HepG2 (cell line): ENCODE measurements around the gene DOP1B. TPM values are rescaled to one million over a fixed set of nuclear protein-coding genes. Genes with fewer than 3 reads are reported as not detected.
A peak's percentile ranks its signal among the peaks of the same experiment; 100 is the strongest.

ENCODE experiments used
- ATAC-seq: fragments of 200-7000 bp; cut with Tn5 transposase; 3 replicates; pipeline ENCODE4 v1.9.1; 2020; ENCODE audit warnings: mild to moderate bottlenecking, moderate library complexity
- BruUV-seq: library from RNA; stranded (reverse); fragments of 400-500 nt; replicated peaks from 2 replicates; lab custom pipeline; 2021; lab: Mats Ljungman, UMichigan
- CTCF ChIA-PET: fragments of 300-600 bp; formaldehyde crosslinking; extraction: SDS; loops from one replicate; lab custom pipeline; 2021; ENCODE audit warnings: low total read pairs, inconsistent platforms, low intra/inter-chr PET ratio; lab: Yijun Ruan, JAX
- POLR2A ChIA-PET: fragments of 350-600 bp; sonication (Branson Sonifier 250); formaldehyde crosslinking; loops from one replicate; lab custom pipeline; 2020; ENCODE audit warnings: antibody characterized with exemption, inconsistent platforms; lab: Yijun Ruan, JAX
- DNase-seq: peaks from one replicate; pipeline ENCODE4 v3.0.0-alpha.2; 2015; ENCODE audit warnings: low spot score
- FAIRE-seq: peaks from 3 replicates; lab custom pipeline; 2011; peaks lifted over from hg19 to GRCh38; lab: Jason Lieb, UNC
- H2AFZ ChIP-seq: one replicate; pipeline ENCODE4 v1.6.1; 2011; ENCODE audit warnings: low read length, inconsistent platforms
- H3K27ac ChIP-seq: fragments of 300-600 bp; 3 replicates; pipeline ENCODE4 v1.8.0; 2011; ENCODE audit warnings: mixed run types, mild to moderate bottlenecking, mixed read lengths, low read length, inconsistent platforms; ENCODE audit not compliant: insufficient read depth; ENCODE audit errors: extremely low read length
- H3K27me3 ChIP-seq, 2 experiments: fragments of 200-600 bp in 1 of 2; 2 replicates in 1 of 2; 3 replicates in 1 of 2; pipeline versions ENCODE4 v1.6.0 to v1.8.0; 2011; ENCODE audit warnings: low read length in 2 of 2, mild to moderate bottlenecking in 2 of 2, moderate library complexity in 2 of 2, inconsistent platforms in 1 of 2; ENCODE audit not compliant: insufficient read depth in 2 of 2, control insufficient read depth in 1 of 2
- H3K36me3 ChIP-seq, 2 experiments: fragments of 200-600 bp in 1 of 2; replicated peaks in 1 of 2; 2 replicates in 1 of 2; 3 replicates in 1 of 2; pipeline versions ENCODE4 v1.5.1 to v1.8.0; 2011; ENCODE audit warnings: low read length in 2 of 2, inconsistent platforms in 1 of 2; ENCODE audit not compliant: insufficient read depth in 2 of 2, control insufficient read depth in 1 of 2
- H3K4me1 ChIP-seq: 2 replicates; pipeline ENCODE4 v1.5.1; 2012; ENCODE audit warnings: low read length, inconsistent platforms; ENCODE audit not compliant: insufficient read depth
- H3K4me2 ChIP-seq: 2 replicates; pipeline ENCODE4 v1.6.0; 2011; ENCODE audit warnings: low read depth, low read length, inconsistent platforms
- H3K4me3 ChIP-seq, 3 experiments: fragments of 200-600 bp in 1 of 3; sonication (generic), shearing (Covaris generic) in 1 of 3; replicated peaks in 1 of 3; 2 replicates each; pipeline ENCODE4 v1.5.1; 2011 to 2016; ENCODE audit warnings: low read length in 3 of 3, inconsistent platforms in 2 of 3, low read depth in 2 of 3, mild to moderate bottlenecking in 2 of 3, control low read depth in 1 of 3, mixed read lengths in 1 of 3; ENCODE audit not compliant: insufficient read depth in 1 of 3
- H3K79me2 ChIP-seq: one replicate; pipeline ENCODE4 v1.6.1; 2011; ENCODE audit warnings: low read length, inconsistent platforms; ENCODE audit not compliant: insufficient read depth
- H3K9ac ChIP-seq: 2 replicates; pipeline ENCODE4 v1.6.0; 2011; ENCODE audit warnings: mild to moderate bottlenecking, low read depth, low read length, inconsistent platforms; ENCODE audit not compliant: insufficient read depth
- H3K9me3 ChIP-seq: 2 replicates; pipeline ENCODE4 v1.5.1; 2012; ENCODE audit warnings: mild to moderate bottlenecking, low read length
- H4K20me1 ChIP-seq: 2 replicates; pipeline ENCODE4 v1.6.0; 2011; ENCODE audit warnings: inconsistent platforms, mild to moderate bottlenecking, low read length, moderate library complexity; ENCODE audit not compliant: insufficient read depth
- ATF2 ChIP-seq: sonication (generic); formaldehyde crosslinking; IDR thresholded peaks from 2 replicates; pipeline ENCODE4 v1.4.0; 2020; ENCODE audit warnings: missing genetic modification reagents
- EP300 ChIP-seq, 3 experiments: sonication (generic) in 1 of 3; formaldehyde crosslinking in 1 of 3; IDR thresholded peaks; 2 replicates each; pipeline versions ENCODE4 v1.5.1 to v1.6.1; 2011 to 2020; ENCODE audit warnings: low read depth in 2 of 3, low read length in 2 of 3, borderline replicate concordance in 1 of 3, improper control_type of control experiment in 1 of 3, mild to moderate bottlenecking in 1 of 3, missing genetic modification reagents in 1 of 3, moderate library complexity in 1 of 3
- KLF11 ChIP-seq: IDR thresholded peaks from 2 replicates; pipeline ENCODE4 v1.6.1; 2016; ENCODE audit warnings: missing compliant biosample characterization
- MEIS2 ChIP-seq: sonication (generic); formaldehyde crosslinking; IDR thresholded peaks from 2 replicates; pipeline ENCODE4 v1.9.0; 2021; ENCODE audit warnings: mild to moderate bottlenecking, missing genetic modification reagents
- MIER2 ChIP-seq: IDR thresholded peaks from 2 replicates; pipeline ENCODE4 v1.6.1; 2016; ENCODE audit warnings: missing biosample characterization, missing genetic modification reagents
- MXD4 ChIP-seq: IDR thresholded peaks from 2 replicates; pipeline ENCODE4 v1.6.1; 2016; ENCODE audit warnings: mild to moderate bottlenecking, missing biosample characterization, missing genetic modification reagents
- SOX6 ChIP-seq, 2 experiments: fragments of 450-650 bp in 1 of 2; sonication (generic) in 1 of 2; formaldehyde crosslinking in 1 of 2; IDR thresholded peaks; 2 replicates each; pipeline versions ENCODE4 v1.4.0 to v1.6.1; 2017 to 2020; ENCODE audit warnings: antibody characterized with exemption in 1 of 2, mild to moderate bottlenecking in 1 of 2, missing genetic modification reagents in 1 of 2
- WGBS: methylation state at CpG from one replicate; pipeline ENCODE4 v1.1.6; 2017; ENCODE audit warnings: low lambda C conversion rate; 5-methylcytosine and 5-hydroxymethylcytosine counted together
- in situ Hi-C: cut with HindIII; loops from 2 replicates; pipeline ENCODE4 v1.10.0; 2017; ENCODE audit warnings: low pct_unique_long_range_greater_than_20kb; ENCODE audit not compliant: extremely low pct_ligation_motif_present
- intact Hi-C: fragments of 100-400 bp; cut with micrococcal nuclease; formaldehyde crosslinking; loops from one replicate; pipeline ENCODE4 v1.10.0; 2022; ENCODE audit not compliant: unreplicated experiment
- polyA plus RNA-seq, 8 experiments: library from polyadenylated mRNA; depleted of rRNA in 3 of 8; stranded (reverse) in 7 of 8; unstranded in 1 of 8; fragments of >200 nt; fragmentation: Illumina TruSeq in 4 of 8; extraction: Trizol in 4 of 8; gene quantifications; 2 replicates each; pipeline versions ENCODE4 v1.2.1 to v1.2.3, GENCODE V29; 2011 to 2016; ENCODE audit warnings: low read depth in 4 of 8, missing spikeins in 1 of 8, mixed read lengths in 1 of 8; ENCODE audit not compliant: insufficient read depth in 1 of 8
- total RNA-seq, 5 experiments: library from RNA; depleted of rRNA; stranded (reverse); fragments of >200 nt; fragmentation: Illumina TruSeq; extraction: Trizol; gene quantifications; 2 replicates each; pipeline ENCODE4 v1.2.3, GENCODE V29; 2016; ENCODE audit warnings: low read depth in 1 of 5
- TF ChIP-seq, protein P1 (sequence below): sonication (generic); formaldehyde crosslinking; IDR thresholded peaks from 2 replicates; pipeline ENCODE4 v1.9.0; 2021; ENCODE audit warnings: missing genetic modification reagents, borderline replicate concordance
- TF ChIP-seq, protein P2 (sequence below): fragments of 450-650 bp; IDR thresholded peaks from 2 replicates; pipeline ENCODE4 v1.6.1; 2017
- TF ChIP-seq, protein P3 (sequence below): sonication (generic); formaldehyde crosslinking; IDR thresholded peaks from 2 replicates; pipeline ENCODE4 v1.4.0; 2020; ENCODE audit warnings: missing genetic modification reagents, borderline replicate concordance
- TF ChIP-seq, protein P4 (sequence below): sonication (generic); formaldehyde crosslinking; IDR thresholded peaks from 2 replicates; pipeline ENCODE4 v1.4.0; 2020; ENCODE audit warnings: mild to moderate bottlenecking, missing genetic modification reagents

The DOP1B gene
- total and polyA plus RNA-seq, 2 of the 13 experiments (the other 11 are each of a cell fraction or from before 2014, with no cell fraction given), result 2.8 to 3.2 TPM

DNA sequence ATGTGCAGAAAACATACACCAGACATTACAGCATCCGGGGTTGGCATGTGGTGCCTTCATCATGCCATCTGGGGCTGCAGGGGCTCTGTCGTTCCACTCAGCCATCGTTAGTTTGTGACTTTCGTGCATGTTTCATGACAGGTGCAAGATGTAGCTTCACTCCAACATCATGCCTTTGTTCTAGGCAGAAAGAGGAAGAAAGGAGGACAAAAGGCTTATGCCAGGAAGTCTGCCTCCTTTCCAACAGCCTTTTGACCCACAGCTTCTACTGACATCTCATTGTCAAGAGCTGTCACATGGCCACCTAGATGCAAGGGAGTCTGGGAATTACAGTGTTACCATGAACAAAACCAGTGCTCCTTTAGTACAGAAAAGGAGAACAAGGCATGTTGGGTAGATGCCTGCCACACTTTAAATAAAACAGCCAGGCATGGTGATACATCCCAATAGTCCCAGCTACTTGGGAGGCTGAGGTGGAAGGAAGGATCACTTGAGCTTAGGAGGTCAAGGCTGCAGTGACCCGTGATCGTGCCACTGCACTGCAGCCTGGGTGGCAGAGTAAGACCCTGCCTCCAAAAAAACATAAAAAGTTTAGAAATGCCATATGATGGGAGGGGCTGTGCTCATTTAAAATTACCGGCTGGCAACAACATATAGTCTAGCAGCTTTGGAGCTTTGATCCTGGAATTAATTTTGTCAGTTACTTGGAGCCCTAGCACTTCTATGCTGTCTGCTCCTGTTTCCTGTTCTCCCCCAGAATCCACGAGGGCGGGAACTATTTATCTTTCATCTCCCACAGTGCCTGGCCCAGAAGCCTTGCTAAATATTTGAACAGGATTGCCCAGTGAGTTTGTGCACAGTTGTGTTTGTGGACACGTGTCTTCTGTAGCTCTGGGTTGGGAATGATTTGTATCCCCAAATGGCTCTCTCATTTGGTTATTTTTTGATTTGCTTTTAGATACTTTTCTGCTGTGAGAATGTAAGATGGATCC is 7.4 kb downstream of the DOP1B start:
- Histone ChIP-seq H3K36me3 (peaks cover 0 to 2% of the 10 kb centered on the region in 2 experiments; a peak in 1 of 5 replicates), H3K27me3 (no peaks in the 10 kb centered on the region), H3K27ac (peak overlapping the region; percentile 34), H3K79me2 (no peaks in the 10 kb centered on the region), H3K9ac (no peak overlapping the region), H3K4me3 (peak overlapping the region; percentile 8 to 42 (median 22); a peak in 4 of 6 replicates), H3K9me3 (no peaks in the 10 kb centered on the region), H2AFZ (no peak overlapping the region), H3K4me1 (peaks cover 43% of the 10 kb centered on the region), H4K20me1 (no peaks in the 10 kb centered on the region), H3K4me2 (peak overlapping the region; percentile 75)
- peak; percentile 97 for ATAC-seq
- peak; percentile 86 for DNase-seq
- BruUV-seq, result no TSS peak
- WGBS, result 12% methylated on average over 10 of the region's 10 CpGs
- in situ Hi-C loops, result no loop called here
- CTCF ChIA-PET, result no interaction called here
- POLR2A ChIA-PET, result interaction anchor here (0.7 to 1.3 kb wide), 6 partner anchors 8 to 1792 kb away, joined by 3 to 4 read pairs (median 3); partner anchors contain the start of gene MORC3
- intact Hi-C loops, result no loop called here
- FAIRE-seq, result peak; percentile 72
- TF ChIP-seq EP300 (IDR thresholded peaks at IDR 0.05; ENCODE audit: low read depth in 2 of 2, low read length in 2 of 2) (peak in 1 of 2 experiments; percentile 66; a peak in 2 of 4 replicates), EP300 (CRISPR knock-in tag; IDR thresholded peaks at IDR 0.05; ENCODE audit: borderline replicate concordance) (no peak), SOX6 (IDR thresholded peaks at IDR 0.05) (no peak), SOX6 (CRISPR knock-in tag; IDR thresholded peaks at IDR 0.05) (peak; percentile 66; the same call in 1 of the 2 replicates), MXD4 (0 out of 2 replicates have a peak, but pooled peaks have one; percentile 56), MEIS2 (CRISPR knock-in tag) (0 out of 2 replicates have a peak, but pooled peaks have one; percentile 25), ATF2 (CRISPR knock-in tag) (0 out of 2 replicates have a peak, but pooled peaks have one; percentile 27), MIER2 (CRISPR knock-in tag) (0 out of 2 replicates have a peak, but pooled peaks have one; percentile 27), KLF11 (CRISPR knock-in tag) (0 out of 2 replicates have a peak, but pooled peaks have one; percentile 45)
- TF ChIP-seq, protein P1, sequence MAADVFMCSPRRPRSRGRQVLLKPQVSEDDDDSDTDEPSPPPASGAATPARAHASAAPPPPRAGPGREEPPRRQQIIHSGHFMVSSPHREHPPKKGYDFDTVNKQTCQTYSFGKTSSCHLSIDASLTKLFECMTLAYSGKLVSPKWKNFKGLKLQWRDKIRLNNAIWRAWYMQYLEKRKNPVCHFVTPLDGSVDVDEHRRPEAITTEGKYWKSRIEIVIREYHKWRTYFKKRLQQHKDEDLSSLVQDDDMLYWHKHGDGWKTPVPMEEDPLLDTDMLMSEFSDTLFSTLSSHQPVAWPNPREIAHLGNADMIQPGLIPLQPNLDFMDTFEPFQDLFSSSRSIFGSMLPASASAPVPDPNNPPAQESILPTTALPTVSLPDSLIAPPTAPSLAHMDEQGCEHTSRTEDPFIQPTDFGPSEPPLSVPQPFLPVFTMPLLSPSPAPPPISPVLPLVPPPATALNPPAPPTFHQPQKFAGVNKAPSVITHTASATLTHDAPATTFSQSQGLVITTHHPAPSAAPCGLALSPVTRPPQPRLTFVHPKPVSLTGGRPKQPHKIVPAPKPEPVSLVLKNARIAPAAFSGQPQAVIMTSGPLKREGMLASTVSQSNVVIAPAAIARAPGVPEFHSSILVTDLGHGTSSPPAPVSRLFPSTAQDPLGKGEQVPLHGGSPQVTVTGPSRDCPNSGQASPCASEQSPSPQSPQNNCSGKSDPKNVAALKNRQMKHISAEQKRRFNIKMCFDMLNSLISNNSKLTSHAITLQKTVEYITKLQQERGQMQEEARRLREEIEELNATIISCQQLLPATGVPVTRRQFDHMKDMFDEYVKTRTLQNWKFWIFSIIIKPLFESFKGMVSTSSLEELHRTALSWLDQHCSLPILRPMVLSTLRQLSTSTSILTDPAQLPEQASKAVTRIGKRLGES (CRISPR knock-in tag), result no peak
- TF ChIP-seq, protein P2, sequence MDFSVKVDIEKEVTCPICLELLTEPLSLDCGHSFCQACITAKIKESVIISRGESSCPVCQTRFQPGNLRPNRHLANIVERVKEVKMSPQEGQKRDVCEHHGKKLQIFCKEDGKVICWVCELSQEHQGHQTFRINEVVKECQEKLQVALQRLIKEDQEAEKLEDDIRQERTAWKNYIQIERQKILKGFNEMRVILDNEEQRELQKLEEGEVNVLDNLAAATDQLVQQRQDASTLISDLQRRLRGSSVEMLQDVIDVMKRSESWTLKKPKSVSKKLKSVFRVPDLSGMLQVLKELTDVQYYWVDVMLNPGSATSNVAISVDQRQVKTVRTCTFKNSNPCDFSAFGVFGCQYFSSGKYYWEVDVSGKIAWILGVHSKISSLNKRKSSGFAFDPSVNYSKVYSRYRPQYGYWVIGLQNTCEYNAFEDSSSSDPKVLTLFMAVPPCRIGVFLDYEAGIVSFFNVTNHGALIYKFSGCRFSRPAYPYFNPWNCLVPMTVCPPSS, result no peak
- TF ChIP-seq, protein P3, sequence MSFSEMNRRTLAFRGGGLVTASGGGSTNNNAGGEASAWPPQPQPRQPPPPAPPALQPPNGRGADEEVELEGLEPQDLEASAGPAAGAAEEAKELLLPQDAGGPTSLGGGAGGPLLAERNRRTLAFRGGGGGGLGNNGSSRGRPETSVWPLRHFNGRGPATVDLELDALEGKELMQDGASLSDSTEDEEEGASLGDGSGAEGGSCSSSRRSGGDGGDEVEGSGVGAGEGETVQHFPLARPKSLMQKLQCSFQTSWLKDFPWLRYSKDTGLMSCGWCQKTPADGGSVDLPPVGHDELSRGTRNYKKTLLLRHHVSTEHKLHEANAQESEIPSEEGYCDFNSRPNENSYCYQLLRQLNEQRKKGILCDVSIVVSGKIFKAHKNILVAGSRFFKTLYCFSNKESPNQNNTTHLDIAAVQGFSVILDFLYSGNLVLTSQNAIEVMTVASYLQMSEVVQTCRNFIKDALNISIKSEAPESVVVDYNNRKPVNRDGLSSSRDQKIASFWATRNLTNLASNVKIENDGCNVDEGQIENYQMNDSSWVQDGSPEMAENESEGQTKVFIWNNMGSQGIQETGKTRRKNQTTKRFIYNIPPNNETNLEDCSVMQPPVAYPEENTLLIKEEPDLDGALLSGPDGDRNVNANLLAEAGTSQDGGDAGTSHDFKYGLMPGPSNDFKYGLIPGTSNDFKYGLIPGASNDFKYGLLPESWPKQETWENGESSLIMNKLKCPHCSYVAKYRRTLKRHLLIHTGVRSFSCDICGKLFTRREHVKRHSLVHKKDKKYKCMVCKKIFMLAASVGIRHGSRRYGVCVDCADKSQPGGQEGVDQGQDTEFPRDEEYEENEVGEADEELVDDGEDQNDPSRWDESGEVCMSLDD (CRISPR knock-in tag), result 0 out of 2 replicates have a peak, but pooled peaks have one; percentile 34
- TF ChIP-seq, protein P4, sequence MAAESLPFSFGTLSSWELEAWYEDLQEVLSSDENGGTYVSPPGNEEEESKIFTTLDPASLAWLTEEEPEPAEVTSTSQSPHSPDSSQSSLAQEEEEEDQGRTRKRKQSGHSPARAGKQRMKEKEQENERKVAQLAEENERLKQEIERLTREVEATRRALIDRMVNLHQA (CRISPR knock-in tag), result no peak
